Aorta (tissue), 5 donors: ENCODE data around the gene SZT2. TPM values are rescaled to one million over a fixed set of nuclear protein-coding genes. Genes with fewer than 3 reads are reported as not detected.

ENCODE experiments used
- ATAC-seq: fragments of 200-7000 bp; cut with Tn5 transposase; one replicate; pipeline ENCODE4 v1.9.1; 2022; ENCODE audit warnings: moderate library complexity; ENCODE audit not compliant: low FRiP score
- DNase-seq, 2 donors: peaks; one replicate each; pipeline ENCODE4 v3.0.0-alpha.2; 2020
- H3K27ac ChIP-seq, 2 donors: one replicate each; pipeline ENCODE4 v1.5.1; 2013; ENCODE audit warnings: low read length in 2 of 2, mild to moderate bottlenecking in 2 of 2, moderate library complexity in 2 of 2, control low read depth in 1 of 2, inconsistent platforms in 1 of 2, low read depth in 1 of 2
- H3K27me3 ChIP-seq, 2 donors: one replicate each; pipeline ENCODE4 v1.6.1; 2013; ENCODE audit warnings: control low read depth in 1 of 2, low read length in 1 of 2, mild to moderate bottlenecking in 1 of 2, moderate library complexity in 1 of 2; ENCODE audit not compliant: insufficient read depth in 2 of 2, control insufficient read depth in 1 of 2
- H3K36me3 ChIP-seq, 2 donors: one replicate each; pipeline ENCODE4 v1.6.1; 2013; ENCODE audit warnings: control low read depth in 1 of 2, low read length in 1 of 2, mild to moderate bottlenecking in 1 of 2; ENCODE audit not compliant: insufficient read depth in 2 of 2, control insufficient read depth in 1 of 2
- H3K4me1 ChIP-seq, 2 donors: one replicate each; pipeline ENCODE4 v1.6.1; 2013; ENCODE audit warnings: low read length in 2 of 2, control low read depth in 1 of 2, mild to moderate bottlenecking in 1 of 2, moderate library complexity in 1 of 2; ENCODE audit not compliant: insufficient read depth in 2 of 2, control insufficient read depth in 1 of 2
- H3K4me3 ChIP-seq, 2 donors: one replicate each; pipeline ENCODE4 v1.5.1; 2013; ENCODE audit warnings: low read length in 2 of 2, control low read depth in 1 of 2, mild to moderate bottlenecking in 1 of 2
- H3K9me3 ChIP-seq: one replicate; pipeline ENCODE4 v1.6.1; 2013; ENCODE audit warnings: mild to moderate bottlenecking, low read length; ENCODE audit not compliant: control insufficient read depth
- WGBS, 2 donors: extraction: QIAGEN DNeasy Blood & Tissue Kit; methylation state at CpG; one replicate each; pipeline ENCODE4 v1.1.7; 2013; 5-methylcytosine and 5-hydroxymethylcytosine counted together
- intact Hi-C, 2 donors: fragments of 100-400 bp; cut with DNase I; formaldehyde crosslinking; loops; one replicate each; pipeline versions ENCODE4 v1.14.2 to v1.15.0; 2022
- polyA plus RNA-seq, 2 donors: library from polyadenylated mRNA; stranded (reverse); fragments of 200-250 nt; gene quantifications; one replicate each; pipeline ENCODE4 v1.2.3, GENCODE V29; 2013
- total RNA-seq, 2 donors: library from RNA; stranded (reverse); fragmentation: NEBNext Ultra II Directional; extraction: Animal tissue kit (Norgen Biotek cat#: 25700); gene quantifications; one replicate each; pipeline ENCODE4 v1.2.1, GENCODE V29; 2021
- donor health status: healthy with polysubstance abuse.
- donor health status: Bipolar disorder and iron deficiency.
- donor health status: DM: no; HTN: no; CAD: no.
- donor health status: DM: no; HTN: no; CAD: no.
- donor health status: DM: yes; HTN: yes; CAD: no.

Gene SZT2
- total and polyA plus RNA-seq, 4 donors = 5.6 to 91.5 (median 46.6) TPM

- intact Hi-C loops = no loop called here
- Histone ChIP-seq H3K4me3 (no peak overlapping the region), H3K9me3 (no peaks in the 10 kb centered on the region), H3K27me3 (no peaks in the 10 kb centered on the region), H3K36me3 (peaks cover 5 to 28% of the 10 kb centered on the region in 2 donors), H3K4me1 (no peaks in the 10 kb centered on the region), H3K27ac (no peak overlapping the region)
- peak in 1 of 2 donors; percentile 48 for DNase-seq
- WGBS, 2 donors = 85 to 87% methylated on average over 12 of the region's 12 CpGs
- ATAC-seq = no peak
Measured at GRCh38 chr1:43421976-43422750, 32.5 kb downstream of the SZT2 start.

GRCh38 chr1:43422995-43423671, 33.4 kb downstream of the SZT2 start:
- ATAC-seq (no peak), DNase-seq (peak in 1 of 2 donors; percentile 52)

GRCh38 chr1:43423672-43424550, 34.2 kb downstream of the SZT2 start:
- intact Hi-C loops = no loop called here
- no peaks in the 10 kb centered on the region for H3K4me1 ChIP-seq
- WGBS, 2 donors = 94% methylated on average over 23 of the region's 23 CpGs
- H3K27ac ChIP-seq = no peak overlapping the region
- no peak overlapping the region for H3K4me3 ChIP-seq
- ATAC-seq = no peak
- no peaks in the 10 kb centered on the region for H3K27me3 ChIP-seq
- peak in 1 of 2 donors; percentile 53 for DNase-seq
- H3K36me3 ChIP-seq = peaks cover under 1 to 28% of the 10 kb centered on the region in 2 donors
- H3K9me3 ChIP-seq = no peaks in the 10 kb centered on the region

More at GRCh38 chr1:43422995-43423671, 33.4 kb downstream of the SZT2 start:
- Histone ChIP-seq H3K9me3 (no peaks in the 10 kb centered on the region), H3K4me1 (no peaks in the 10 kb centered on the region), H3K4me3 (no peak overlapping the region), H3K36me3 (peaks cover 3 to 29% of the 10 kb centered on the region in 2 donors), H3K27me3 (no peaks in the 10 kb centered on the region), H3K27ac (no peak overlapping the region)
- intact Hi-C loops = no loop called here
- WGBS, 2 donors = 94% methylated on average over 16 of the region's 16 CpGs

DNA sequence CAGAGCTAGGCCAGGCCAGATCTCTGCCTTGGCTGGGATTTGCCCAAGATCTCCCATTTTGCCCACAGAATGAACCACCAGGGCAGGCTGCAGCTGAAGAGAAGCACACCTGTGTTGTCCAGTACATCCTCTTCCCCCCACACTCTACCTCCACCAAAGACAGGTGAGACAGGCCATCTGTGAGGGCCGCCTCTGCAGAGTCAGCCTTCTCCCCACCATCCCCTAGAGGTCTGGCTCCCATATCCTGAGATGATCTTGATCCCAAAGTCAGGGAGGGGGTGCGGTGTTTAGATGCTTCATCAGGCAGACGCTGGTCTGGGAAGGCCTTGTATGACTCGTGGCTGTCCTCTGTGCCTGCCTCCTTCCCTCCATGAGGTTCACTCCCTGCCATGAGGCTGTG, 35.3 kb downstream of the SZT2 start:
- Histone ChIP-seq H3K4me3 (no peak overlapping the region), H3K9me3 (no peaks in the 10 kb centered on the region), H3K27ac (no peak overlapping the region), H3K4me1 (no peaks in the 10 kb centered on the region), H3K27me3 (no peaks in the 10 kb centered on the region), H3K36me3 (peaks cover 4 to 30% of the 10 kb centered on the region in 2 donors)
- DNase-seq = peak in 1 of 2 donors; percentile 63
- WGBS, 2 donors = 82 to 87% methylated on average over 4 of the region's 4 CpGs
- ATAC-seq = no peak
- intact Hi-C loops = no loop called here

DNA sequence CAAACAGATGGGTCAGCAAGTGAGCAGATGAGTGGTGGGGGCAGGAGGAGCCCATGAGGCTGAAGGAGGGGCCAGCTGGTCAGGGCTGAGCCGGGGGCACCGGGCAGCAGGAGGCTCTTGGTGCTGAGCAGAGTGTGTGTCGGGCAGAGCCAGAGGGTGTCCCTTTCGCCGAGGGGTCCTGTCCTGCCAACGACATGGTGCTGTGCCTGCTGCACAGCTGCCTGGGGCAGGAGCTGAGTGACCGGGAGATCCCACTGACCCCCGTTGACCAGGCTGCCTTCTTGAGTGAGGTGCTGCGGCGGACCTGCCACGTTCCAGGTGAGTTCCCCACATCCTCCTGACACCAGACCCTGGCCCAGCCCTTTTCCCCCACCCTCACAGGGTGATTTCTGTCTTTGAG, 36.5 kb downstream of the SZT2 start:
- WGBS, 2 donors = 87 to 89% methylated on average over 11 of the region's 11 CpGs
- H3K27ac ChIP-seq = no peak overlapping the region
- H3K4me3 ChIP-seq = no peak overlapping the region
- H3K36me3 ChIP-seq = peaks cover 4 to 30% of the 10 kb centered on the region in 2 donors
- DNase-seq (peak in 1 of 2 donors; percentile 72), ATAC-seq (no peak)
- intact Hi-C loops = no loop called here
- H3K4me1 ChIP-seq = no peaks in the 10 kb centered on the region
- H3K27me3 ChIP-seq = no peaks in the 10 kb centered on the region
- H3K9me3 ChIP-seq = no peaks in the 10 kb centered on the region

DNA sequence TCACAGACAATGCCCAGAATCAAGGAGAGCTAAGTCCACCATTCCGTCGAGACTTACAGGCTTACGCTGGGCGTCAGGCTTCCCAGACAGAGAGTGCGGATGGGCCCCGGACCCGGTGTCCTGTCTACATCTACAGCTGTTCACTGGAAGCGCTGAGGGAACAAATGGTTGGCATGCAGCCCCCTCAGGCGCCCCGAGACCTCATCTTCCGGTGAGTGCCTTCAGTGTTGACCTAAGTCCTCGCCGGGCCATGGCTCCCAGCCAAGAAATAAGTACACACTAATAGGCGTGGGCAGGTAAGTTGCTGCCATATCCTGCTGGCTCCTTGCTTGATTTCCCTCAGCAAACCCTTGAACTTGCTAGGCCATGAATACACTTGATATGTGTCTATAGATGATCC, 37.8 kb downstream of the SZT2 start:
- intact Hi-C loops = no loop called here
- DNase-seq (peak in 1 of 2 donors; percentile 67), ATAC-seq (no peak)
- Histone ChIP-seq H3K27me3 (no peaks in the 10 kb centered on the region), H3K27ac (no peak overlapping the region), H3K4me3 (no peak overlapping the region), H3K36me3 (peaks cover 8 to 21% of the 10 kb centered on the region in 2 donors), H3K9me3 (no peaks in the 10 kb centered on the region), H3K4me1 (no peaks in the 10 kb centered on the region)
- WGBS, 2 donors = 85 to 87% methylated on average over 14 of the region's 14 CpGs

- Histone ChIP-seq H3K27me3 (no peaks in the 10 kb centered on the region), H3K27ac (no peak overlapping the region), H3K4me1 (no peaks in the 10 kb centered on the region), H3K9me3 (no peaks in the 10 kb centered on the region), H3K36me3 (peaks cover 10 to 21% of the 10 kb centered on the region in 2 donors), H3K4me3 (no peak overlapping the region)
- intact Hi-C loops = no loop called here
- WGBS, 2 donors = 86% methylated on average over 9 of the region's 9 CpGs
- ATAC-seq (no peak), DNase-seq (peak in 1 of 2 donors; percentile 47)
Measured at GRCh38 chr1:43427941-43428340, 38.2 kb downstream of the SZT2 start.

DNA sequence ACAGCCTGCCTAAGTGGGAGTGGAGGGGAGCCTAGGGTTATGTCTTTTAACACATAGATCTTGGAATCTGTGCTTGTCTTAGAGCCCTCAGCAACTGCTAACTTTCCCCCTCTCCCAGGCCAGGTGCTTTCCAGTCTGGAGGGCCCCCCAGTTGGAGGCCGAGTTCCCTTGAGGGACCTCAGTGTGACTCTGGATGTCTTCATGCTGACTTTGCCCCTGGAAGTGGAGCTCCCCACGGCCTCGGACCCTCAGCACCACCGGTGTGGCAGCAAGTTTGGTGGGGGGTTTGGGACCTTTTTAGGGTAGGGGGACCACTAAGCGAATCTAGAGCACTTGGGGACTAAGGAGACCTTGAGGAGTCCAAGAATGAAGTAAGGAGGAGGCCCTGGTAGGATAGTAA, 41.1 kb downstream of the SZT2 start:
- 95 to 96% methylated on average over 5 of the region's 5 CpGs for WGBS, 2 donors
- DNase-seq = peak in 1 of 2 donors; percentile 35
- Histone ChIP-seq H3K4me1 (no peaks in the 10 kb centered on the region), H3K27ac (no peak overlapping the region), H3K9me3 (no peaks in the 10 kb centered on the region), H3K4me3 (no peak overlapping the region), H3K27me3 (no peaks in the 10 kb centered on the region), H3K36me3 (peaks cover 13 to 18% of the 10 kb centered on the region in 2 donors)
- intact Hi-C loops = no loop called here
- ATAC-seq = no peak
